C4-2B (cell line): ENCODE data around the gene PLPPR3.

Source experiments
- H3K27ac ChIP-seq: fragments of 450-650 bp; 2 replicates; pipeline ENCODE4 v1.5.1; 2017
- CTCF ChIP-seq: fragments of 450-650 bp; conservative IDR thresholded peaks from 2 replicates; pipeline ENCODE4 v1.5.1; 2017; ENCODE audit warnings: mild to moderate bottlenecking
- ZFX ChIP-seq: fragments of 450-650 bp; IDR thresholded peaks from 2 replicates; pipeline ENCODE4 v1.6.1; 2017

The PLPPR3 gene

GRCh38 chr19:776549-776948, 45.2 kb downstream of the PLPPR3 start:
- H3K27ac ChIP-seq: no peak overlapping the region
- TF ChIP-seq ZFX (no peak), CTCF (no peak)

- no peak overlapping the region for H3K27ac ChIP-seq
- TF ChIP-seq CTCF (no peak), ZFX (no peak)
These were observed 48.9 kb downstream of the PLPPR3 start for GRCh38 chr19:772730-773436.

- H3K27ac ChIP-seq: no peak overlapping the region
- TF ChIP-seq CTCF (no peak), ZFX (no peak)
These were observed 49.7 kb downstream of the PLPPR3 start for GRCh38 chr19:772063-772462.

GRCh38 chr19:771332-771785, 50.4 kb downstream of the PLPPR3 start:
- TF ChIP-seq ZFX (no peak), CTCF (no peak)
- no peak overlapping the region for H3K27ac ChIP-seq

GRCh38 chr19:769616-770015, 52.1 kb downstream of the PLPPR3 start:
- H3K27ac ChIP-seq: no peak overlapping the region
- TF ChIP-seq ZFX (no peak), CTCF (no peak)

- TF ChIP-seq CTCF: no peak
- no peak overlapping the region for H3K27ac ChIP-seq
These were observed 53.3 kb downstream of the PLPPR3 start for GRCh38 chr19:768424-768823.

- no peak for TF ChIP-seq CTCF
- H3K27ac ChIP-seq: no peak overlapping the region
These were observed 56.5 kb downstream of the PLPPR3 start for GRCh38 chr19:765179-765738.
